A549 (cell line): Measurements from ENCODE around the gene BOLA1.

Experiments used
- CHD4 ChIP-seq: fragments of 200-600 bp; sonication (generic); IDR thresholded peaks from 2 replicates; pipeline ENCODE4 v1.6.1; 2016; ENCODE audit warnings: antibody characterized with exemption, mild to moderate bottlenecking, borderline replicate concordance
- CTCF ChIP-seq: fragments of >200 bp; sonication (Bioruptor Twin); formaldehyde crosslinking; IDR thresholded peaks from 3 replicates; pipeline ENCODE4 v1.5.1; 2016
- RFX5 ChIP-seq: fragments of 450-650 bp; IDR thresholded peaks from 2 replicates; pipeline ENCODE4 v1.7.1; 2014; ENCODE audit warnings: antibody characterized with exemption, mild to moderate bottlenecking, moderate library complexity

GRCh38 chr1:149945206-149945605 is 45.8 kb downstream of the BOLA1 start:
- TF ChIP-seq RFX5 (no peak), CHD4 (no peak), CTCF (no peak)
